GM12891 (cell line): Measurements from ENCODE around the gene EHD1.
"Not testable (repeated sequence)": the region's sequence is repeated elsewhere in the genome, so short reads cannot be mapped to it uniquely, and the experiment has no call there.

Source experiments
- DNase-seq: peaks from one replicate; pipeline ENCODE4 v3.0.0; 2011; ENCODE audit warnings: low spot score; ENCODE audit not compliant: insufficient read length
- FAIRE-seq: peaks from 2 replicates; lab custom pipeline; 2011; peaks lifted over from hg19 to GRCh38; lab: Jason Lieb, UNC
- PAX5 ChIP-seq: IDR thresholded peaks from 2 replicates; pipeline ENCODE4 v1.6.1; 2011; ENCODE audit warnings: low read length, moderate library complexity, mild to moderate bottlenecking; ENCODE audit not compliant: insufficient read depth, severe bottlenecking
- POLR2A ChIP-seq: IDR thresholded peaks from 2 replicates; pipeline ENCODE4 v1.6.1; 2011; ENCODE audit warnings: low read depth, low read length, control low read depth
- POLR2AphosphoS5 ChIP-seq: IDR thresholded peaks from 2 replicates; pipeline ENCODE4 v1.6.1; 2011; ENCODE audit warnings: low read depth, low read length, control low read depth
- POU2F2 ChIP-seq: IDR thresholded peaks from 2 replicates; pipeline ENCODE4 v1.6.1; 2011; ENCODE audit warnings: low read depth, mild to moderate bottlenecking, control low read depth, low read length, moderate library complexity
- SPI1 ChIP-seq: IDR thresholded peaks from 2 replicates; pipeline ENCODE4 v1.6.1; 2011; ENCODE audit warnings: low read depth, low read length, control low read depth
- TAF1 ChIP-seq: IDR thresholded peaks from 2 replicates; pipeline ENCODE4 v1.6.1; 2011; ENCODE audit warnings: low read depth, low read length, control low read depth

Gene EHD1

GRCh38 chr11:64851831-64852351, 26.5 kb downstream of the EHD1 start:
- TF ChIP-seq TAF1 (no peak), POLR2A (peak; percentile 64), POU2F2 (peak; percentile 41; the same call in 1 of the 2 replicates), POLR2AphosphoS5 (peak; percentile 71), PAX5 (no peak)
- DNase-seq (no peak), FAIRE-seq (peak; percentile 82)

GRCh38 chr11:64850979-64851567, 27.3 kb downstream of the EHD1 start:
- FAIRE-seq (peak; percentile 93), DNase-seq (peak; percentile 82)
- TF ChIP-seq POU2F2 (peak; percentile 40; the same call in 1 of the 2 replicates), POLR2AphosphoS5 (peak; percentile 78), PAX5 (peak; percentile 37), TAF1 (0 out of 2 replicates have a peak, but pooled peaks have one; percentile 7), SPI1 (peak; percentile 73), POLR2A (peak; percentile 57)

GRCh38 chr11:64849598-64850356, 28.6 kb downstream of the EHD1 start:
- no peak for FAIRE-seq
- no peak for TF ChIP-seq POU2F2
- peak; percentile 55; the same call in 1 of the 2 replicates for TF ChIP-seq POLR2AphosphoS5
- peak; percentile 32; the same call in 1 of the 2 replicates for TF ChIP-seq POLR2A
- no peak for DNase-seq

GRCh38 chr11:64848826-64849597, 29.4 kb downstream of the EHD1 start:
- FAIRE-seq: peak; percentile 67
- peak; percentile 73 for TF ChIP-seq SPI1
- TF ChIP-seq PAX5: no peak
- DNase-seq: no peak

GRCh38 chr11:64848214-64848825, 30.1 kb downstream of the EHD1 start:
- TF ChIP-seq POU2F2 (no peak), POLR2A (no peak)
- DNase-seq (no peak), FAIRE-seq (peak; percentile 35)

GRCh38 chr11:64846998-64847666, 31.3 kb downstream of the EHD1 start:
- 0 out of 2 replicates have a peak, but pooled peaks have one; percentile 38 for TF ChIP-seq SPI1
- TF ChIP-seq POLR2AphosphoS5: no peak
- TF ChIP-seq TAF1: no peak
- no peak for TF ChIP-seq POU2F2
- peak; percentile 24; the same call in 1 of the 2 replicates for TF ChIP-seq POLR2A
- peak; percentile 74 for FAIRE-seq
- DNase-seq: peak; percentile 76

GRCh38 chr11:64845776-64846129, 32.7 kb downstream of the EHD1 start:
- DNase-seq, FAIRE-seq: not testable (repeated sequence)

- no peak for DNase-seq
- no peak for TF ChIP-seq SPI1
- no peak for TF ChIP-seq POLR2AphosphoS5
- TF ChIP-seq POLR2A: no peak
- no peak for TF ChIP-seq TAF1
- TF ChIP-seq POU2F2: no peak
- TF ChIP-seq PAX5: no peak
- FAIRE-seq: no peak
These were observed 33.2 kb downstream of the EHD1 start for GRCh38 chr11:64845129-64845775.
